ENCODE data around the gene DUSP14.

Gene DUSP14

DNA sequence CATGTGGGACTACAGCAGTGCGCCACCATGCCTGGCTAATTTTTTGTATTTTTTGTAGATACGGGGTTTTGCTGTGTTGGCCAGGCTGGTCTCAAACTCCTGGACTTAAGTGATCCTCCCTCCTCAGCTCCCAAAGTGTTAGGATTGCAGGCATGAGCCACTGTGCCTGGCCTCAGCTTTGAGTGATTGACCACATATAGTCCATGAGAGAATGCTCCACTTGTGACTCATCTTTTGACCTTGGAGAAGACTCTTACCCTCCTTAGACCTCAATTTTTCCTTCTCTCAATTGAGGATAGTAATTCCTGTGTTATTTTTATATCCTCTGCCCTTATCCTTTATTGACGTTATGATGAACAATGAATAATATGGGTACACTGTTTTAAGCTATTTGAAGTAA is 30.9 kb upstream of the DUSP14 start:
- in situ Hi-C loops (cut with MboI; ENCODE audit: low pct_unique_long_range_greater_than_20kb, low sequenced_read_pairs, unreplicated experiment), result no loop called here
- DNase-seq (ENCODE audit: low spot score), result no peak
- TF ChIP-seq, protein P1, sequence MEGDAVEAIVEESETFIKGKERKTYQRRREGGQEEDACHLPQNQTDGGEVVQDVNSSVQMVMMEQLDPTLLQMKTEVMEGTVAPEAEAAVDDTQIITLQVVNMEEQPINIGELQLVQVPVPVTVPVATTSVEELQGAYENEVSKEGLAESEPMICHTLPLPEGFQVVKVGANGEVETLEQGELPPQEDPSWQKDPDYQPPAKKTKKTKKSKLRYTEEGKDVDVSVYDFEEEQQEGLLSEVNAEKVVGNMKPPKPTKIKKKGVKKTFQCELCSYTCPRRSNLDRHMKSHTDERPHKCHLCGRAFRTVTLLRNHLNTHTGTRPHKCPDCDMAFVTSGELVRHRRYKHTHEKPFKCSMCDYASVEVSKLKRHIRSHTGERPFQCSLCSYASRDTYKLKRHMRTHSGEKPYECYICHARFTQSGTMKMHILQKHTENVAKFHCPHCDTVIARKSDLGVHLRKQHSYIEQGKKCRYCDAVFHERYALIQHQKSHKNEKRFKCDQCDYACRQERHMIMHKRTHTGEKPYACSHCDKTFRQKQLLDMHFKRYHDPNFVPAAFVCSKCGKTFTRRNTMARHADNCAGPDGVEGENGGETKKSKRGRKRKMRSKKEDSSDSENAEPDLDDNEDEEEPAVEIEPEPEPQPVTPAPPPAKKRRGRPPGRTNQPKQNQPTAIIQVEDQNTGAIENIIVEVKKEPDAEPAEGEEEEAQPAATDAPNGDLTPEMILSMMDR (IDR thresholded peaks at IDR 0.05; ENCODE audit: extremely low read depth, insufficient read depth, missing control alignments), result no peak

DNA sequence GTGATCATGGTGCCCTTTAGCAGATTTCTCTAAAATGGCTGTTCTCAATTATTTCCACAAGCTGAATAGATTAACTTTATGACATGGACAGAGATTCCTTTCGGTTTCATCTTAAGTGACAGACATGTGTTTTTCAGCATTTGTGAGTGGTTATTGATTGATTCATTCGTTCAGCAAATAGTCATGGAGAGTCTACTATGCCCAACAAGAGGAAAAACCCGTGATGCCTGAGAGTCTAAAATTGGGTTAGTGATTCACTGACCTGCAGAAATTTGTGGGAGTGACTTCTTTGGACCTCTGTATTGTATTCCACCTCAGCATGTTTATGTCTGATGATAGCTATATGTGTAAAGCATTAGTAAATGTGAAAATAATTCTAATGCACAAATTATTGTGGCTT is 28.0 kb upstream of the DUSP14 start:
- in situ Hi-C loops (cut with MboI; ENCODE audit: low pct_unique_long_range_greater_than_20kb, low sequenced_read_pairs, unreplicated experiment), result no loop called here
- TF ChIP-seq, protein P1 (IDR thresholded peaks at IDR 0.05; ENCODE audit: extremely low read depth, insufficient read depth, missing control alignments), result no peak
- DNase-seq (ENCODE audit: low spot score), result no peak

DNA sequence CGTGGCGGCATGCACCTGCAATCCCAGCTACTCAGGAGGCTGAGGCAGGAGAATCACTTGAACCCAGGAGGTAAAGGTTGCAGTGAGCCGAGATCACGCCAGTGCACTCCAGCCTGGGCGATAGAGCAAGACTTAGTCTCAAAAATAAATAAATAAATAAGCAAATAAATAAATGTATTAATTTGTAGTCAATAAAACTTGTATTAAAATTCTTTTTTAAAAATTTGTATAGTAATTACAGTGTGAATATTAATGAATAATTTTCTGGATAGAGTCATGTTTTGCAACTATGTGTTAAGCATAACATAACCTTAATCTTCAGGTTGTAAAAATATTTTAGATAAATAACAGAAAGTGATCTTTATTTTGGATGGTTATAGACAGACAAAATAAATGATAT is 27.2 kb upstream of the DUSP14 start:
- no peak for DNase-seq (ENCODE audit: low spot score)
- TF ChIP-seq, protein P1 (IDR thresholded peaks at IDR 0.05; ENCODE audit: extremely low read depth, insufficient read depth, missing control alignments), result no peak
- in situ Hi-C loops (cut with MboI; ENCODE audit: low pct_unique_long_range_greater_than_20kb, low sequenced_read_pairs, unreplicated experiment), result no loop called here

DNA sequence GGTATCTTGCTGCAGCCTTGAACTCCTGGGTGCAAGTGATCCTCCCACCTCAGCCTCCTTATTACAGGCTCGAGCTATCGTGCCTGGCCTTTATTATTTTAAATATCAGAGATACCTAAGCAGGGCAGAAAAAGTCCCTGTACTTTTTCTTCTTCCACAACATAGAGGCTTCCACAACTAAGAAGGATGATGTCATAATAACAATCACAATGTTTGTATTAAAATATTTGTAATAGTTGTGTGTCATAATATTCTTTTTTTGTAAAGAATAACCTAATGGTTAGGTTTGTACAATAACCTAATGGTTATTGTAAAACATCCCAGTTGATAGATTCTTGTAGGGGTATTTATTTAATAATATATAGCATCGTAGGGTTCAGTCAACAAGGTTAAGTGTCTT is 26.7 kb upstream of the DUSP14 start:
- in situ Hi-C loops (cut with MboI; ENCODE audit: low pct_unique_long_range_greater_than_20kb, low sequenced_read_pairs, unreplicated experiment), result no loop called here

DNA sequence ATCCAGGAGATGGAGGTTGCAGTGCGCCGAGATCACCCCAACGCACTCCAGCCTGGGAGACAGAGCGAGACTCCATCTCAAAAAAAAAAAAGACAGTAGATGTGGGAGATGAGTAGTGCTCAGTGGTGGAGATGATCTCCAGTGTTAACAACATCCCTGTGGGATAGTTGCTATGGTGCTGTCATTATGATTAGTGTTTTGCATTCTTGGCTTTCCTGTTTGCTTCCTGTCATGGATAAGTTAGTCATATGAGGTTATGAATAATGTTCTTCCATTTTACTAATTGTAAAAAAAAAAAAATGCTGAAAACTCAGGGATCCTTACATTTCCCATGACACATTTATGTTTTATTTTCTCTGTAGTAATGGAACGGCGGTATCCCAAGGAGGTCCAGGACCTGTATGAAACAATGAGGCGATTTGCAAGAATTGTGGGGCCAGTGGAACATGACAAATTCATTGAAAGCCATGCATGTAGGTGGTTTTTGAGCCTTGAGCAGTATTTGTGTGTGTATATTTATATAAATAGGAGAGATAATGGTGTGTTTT is 24.5 kb upstream of the DUSP14 start:
- in situ Hi-C loops (cut with MboI; ENCODE audit: low pct_unique_long_range_greater_than_20kb, low sequenced_read_pairs, unreplicated experiment), result no loop called here
- TF ChIP-seq, protein P1 (IDR thresholded peaks at IDR 0.05; ENCODE audit: extremely low read depth, insufficient read depth, missing control alignments), result no peak
- no peak for DNase-seq (ENCODE audit: low spot score)

More for the DNA sequence above, 26.7 kb upstream of the DUSP14 start:
- TF ChIP-seq, protein P1 (IDR thresholded peaks at IDR 0.05; ENCODE audit: extremely low read depth, insufficient read depth, missing control alignments), result no peak
- no peak for DNase-seq (ENCODE audit: low spot score)

DNA sequence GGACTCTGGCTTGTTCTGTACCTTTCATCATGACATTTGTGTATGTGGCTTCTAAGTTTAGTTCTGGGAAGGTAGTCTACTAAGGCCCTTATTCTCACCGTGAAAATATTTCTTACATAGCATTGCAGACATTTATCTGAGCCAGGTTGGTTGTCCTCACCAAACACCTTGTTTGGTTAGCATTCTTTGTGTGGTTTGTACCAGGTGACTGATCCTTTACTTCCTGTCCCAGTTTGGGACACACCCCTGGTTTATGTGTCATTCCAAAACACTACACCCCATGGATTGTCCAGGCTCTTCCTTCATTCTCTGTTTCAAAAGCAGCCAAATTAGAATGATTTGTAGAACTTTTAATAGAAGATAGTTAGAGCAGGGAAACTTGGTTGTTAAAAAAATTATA is 23.2 kb upstream of the DUSP14 start:
- TF ChIP-seq, protein P1 (IDR thresholded peaks at IDR 0.05; ENCODE audit: extremely low read depth, insufficient read depth, missing control alignments), result no peak
- no peak for DNase-seq (ENCODE audit: low spot score)
- in situ Hi-C loops (cut with MboI; ENCODE audit: low pct_unique_long_range_greater_than_20kb, low sequenced_read_pairs, unreplicated experiment), result no loop called here

DNA sequence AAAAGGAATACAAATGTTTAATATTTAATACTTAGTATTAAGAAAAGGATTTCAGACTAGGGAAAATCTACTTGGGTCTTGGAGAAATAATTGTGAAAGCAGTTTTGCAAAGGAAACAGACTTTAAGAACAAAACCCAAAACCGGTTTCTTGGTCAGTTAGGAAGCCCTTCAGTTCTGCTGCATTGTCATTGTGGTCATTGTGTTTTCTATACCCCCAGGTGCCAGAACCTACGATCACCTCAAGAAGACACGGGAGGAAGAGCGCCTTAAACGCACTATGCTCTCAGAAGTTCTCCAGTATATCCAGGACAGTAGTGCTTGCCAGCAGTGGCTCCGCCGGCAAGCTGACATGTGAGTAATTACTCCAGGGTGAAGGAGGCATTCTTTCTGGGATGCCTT is 19.5 kb upstream of the DUSP14 start:
- TF ChIP-seq, protein P1 (IDR thresholded peaks at IDR 0.05; ENCODE audit: extremely low read depth, insufficient read depth, missing control alignments), result no peak
- in situ Hi-C loops (cut with MboI; ENCODE audit: low pct_unique_long_range_greater_than_20kb, low sequenced_read_pairs, unreplicated experiment), result no loop called here
- no peak for DNase-seq (ENCODE audit: low spot score)
